HEK293 (cell line): ENCODE measurements around the gene KCNK7.
A peak's percentile ranks its signal among the peaks of the same experiment; 100 is the strongest.

Source experiments
- CTCF ChIA-PET: fragments of 350-600 bp; formaldehyde crosslinking; extraction: SDS; loops from one replicate; lab custom pipeline; 2021; ENCODE audit warnings: antibody characterized with exemption; lab: Yijun Ruan, JAX
- POLR2A ChIA-PET: fragments of 300-600 bp; formaldehyde crosslinking; extraction: SDS; loops from one replicate; lab custom pipeline; 2020; ENCODE audit warnings: antibody characterized with exemption, inconsistent platforms; lab: Yijun Ruan, JAX
- H3K27ac ChIP-seq: fragments of 200-500 bp; sonication (Bioruptor generic); 2 replicates; pipeline ENCODE4 v1.5.1; 2014; ENCODE audit warnings: low read depth, low read length, control low read depth, inconsistent platforms; ENCODE audit errors: extremely low read depth
- H3K36me3 ChIP-seq, 2 experiments: fragments of 200-500 bp in 1 of 2; sonication (Bioruptor generic) in 1 of 2; 1 replicate in 1 of 2; 2 replicates in 1 of 2; pipeline ENCODE4 v1.5.1; 2014 to 2017; ENCODE audit warnings: inconsistent platforms in 2 of 2, low read length in 2 of 2; ENCODE audit not compliant: control insufficient read depth in 2 of 2, insufficient read depth in 1 of 2
- H3K4me1 ChIP-seq: fragments of 200-500 bp; sonication (Bioruptor generic); 2 replicates; pipeline ENCODE4 v1.5.1; 2014; ENCODE audit warnings: mild to moderate bottlenecking, low read length, inconsistent platforms; ENCODE audit not compliant: control insufficient read depth, insufficient read depth
- H3K4me3 ChIP-seq: 2 replicates; pipeline ENCODE4 v1.5.1; 2011; ENCODE audit warnings: low read depth, mild to moderate bottlenecking, control low read depth, low read length, moderate library complexity
- H3K9me3 ChIP-seq: fragments of 200-500 bp; sonication (Bioruptor generic); 2 replicates; pipeline ENCODE4 v1.5.1; 2014; ENCODE audit warnings: low read depth, low read length, inconsistent platforms; ENCODE audit not compliant: control insufficient read depth, insufficient read depth
- ATF2 ChIP-seq: fragments of 450-650 bp; formaldehyde crosslinking; IDR thresholded peaks from 2 replicates; pipeline ENCODE4 v1.5.1; 2016; ENCODE audit warnings: missing biosample characterization, missing genetic modification characterization, low read depth
- GLIS2 ChIP-seq: fragments of 450-650 bp; formaldehyde crosslinking; IDR thresholded peaks from 2 replicates; pipeline ENCODE4 v1.5.1; 2016; ENCODE audit warnings: missing biosample characterization, missing genetic modification characterization
- INSM2 ChIP-seq: fragments of 450-650 bp; formaldehyde crosslinking; IDR thresholded peaks from 2 replicates; pipeline ENCODE4 v1.5.1; 2016; ENCODE audit warnings: missing biosample characterization, missing genetic modification characterization
- PATZ1 ChIP-seq: fragments of 450-650 bp; formaldehyde crosslinking; IDR thresholded peaks from 2 replicates; pipeline ENCODE4 v1.5.1; 2016; ENCODE audit warnings: missing biosample characterization, missing genetic modification characterization
- PRDM1 ChIP-seq: fragments of 450-650 bp; formaldehyde crosslinking; IDR thresholded peaks from 2 replicates; pipeline ENCODE4; 2016; ENCODE audit warnings: missing biosample characterization, missing genetic modification characterization
- RBAK ChIP-seq: fragments of 450-650 bp; formaldehyde crosslinking; IDR thresholded peaks from 2 replicates; pipeline ENCODE4 v1.5.1; 2016; ENCODE audit warnings: missing biosample characterization, missing genetic modification characterization
- SP2 ChIP-seq: fragments of 450-650 bp; formaldehyde crosslinking; IDR thresholded peaks from 2 replicates; pipeline ENCODE4 v1.5.1; 2016; ENCODE audit warnings: missing biosample characterization, missing genetic modification characterization
- ZBTB20 ChIP-seq: fragments of 450-650 bp; formaldehyde crosslinking; IDR thresholded peaks from 2 replicates; pipeline ENCODE4 v1.5.1; 2016; ENCODE audit warnings: missing biosample characterization, missing genetic modification characterization
- ZEB2 ChIP-seq: fragments of 450-650 bp; formaldehyde crosslinking; IDR thresholded peaks from 2 replicates; pipeline ENCODE4 v1.5.1; 2016; ENCODE audit warnings: missing biosample characterization, missing genetic modification characterization
- ZFP69B ChIP-seq: fragments of 450-650 bp; formaldehyde crosslinking; IDR thresholded peaks from 2 replicates; pipeline ENCODE4 v1.5.1; 2016; ENCODE audit warnings: missing biosample characterization, missing genetic modification characterization
- ZNF121 ChIP-seq: fragments of 450-650 bp; formaldehyde crosslinking; IDR thresholded peaks from 2 replicates; pipeline ENCODE4 v1.5.1; 2016; ENCODE audit warnings: missing biosample characterization, missing genetic modification characterization
- ZNF175 ChIP-seq: fragments of 450-650 bp; formaldehyde crosslinking; IDR thresholded peaks from 2 replicates; pipeline ENCODE4 v1.5.1; 2016; ENCODE audit warnings: missing biosample characterization, missing genetic modification characterization
- ZNF23 ChIP-seq: fragments of 450-650 bp; formaldehyde crosslinking; IDR thresholded peaks from 2 replicates; pipeline ENCODE4 v1.5.1; 2016; ENCODE audit warnings: missing biosample characterization, missing genetic modification characterization, borderline replicate concordance
- ZNF274 ChIP-seq, 2 experiments: fragments of 200-500 bp in 1 of 2; fragments of 450-650 bp in 1 of 2; sonication (Bioruptor generic) in 1 of 2; formaldehyde crosslinking in 1 of 2; IDR thresholded peaks; 2 replicates each; pipeline versions ENCODE4 v1.5.1 to v1.6.1; 2014 to 2016; ENCODE audit warnings: borderline replicate concordance in 1 of 2, inconsistent platforms in 1 of 2, low read length in 1 of 2, missing biosample characterization in 1 of 2, missing genetic modification characterization in 1 of 2
- ZNF292 ChIP-seq: fragments of 450-650 bp; formaldehyde crosslinking; IDR thresholded peaks from 2 replicates; pipeline ENCODE4 v1.5.1; 2016; ENCODE audit warnings: low read depth, missing biosample characterization, missing genetic modification characterization, borderline replicate concordance
- ZNF335 ChIP-seq: fragments of 450-650 bp; formaldehyde crosslinking; conservative IDR thresholded peaks from 2 replicates; pipeline ENCODE4 v1.5.1; 2016; ENCODE audit warnings: missing biosample characterization, missing genetic modification characterization
- ZNF354C ChIP-seq: fragments of 450-650 bp; formaldehyde crosslinking; IDR thresholded peaks from 2 replicates; pipeline ENCODE4 v1.5.1; 2016; ENCODE audit warnings: missing biosample characterization, missing genetic modification characterization, low read depth, borderline replicate concordance
- ZNF416 ChIP-seq: fragments of 450-650 bp; formaldehyde crosslinking; IDR thresholded peaks from 2 replicates; pipeline ENCODE4 v1.5.1; 2016; ENCODE audit warnings: missing biosample characterization, missing genetic modification characterization
- ZNF433 ChIP-seq: fragments of 450-650 bp; formaldehyde crosslinking; IDR thresholded peaks from 2 replicates; pipeline ENCODE4 v1.5.1; 2016; ENCODE audit warnings: missing biosample characterization, missing genetic modification characterization, low read depth
- ZNF48 ChIP-seq: fragments of 450-650 bp; formaldehyde crosslinking; IDR thresholded peaks from 2 replicates; pipeline ENCODE4 v1.5.1; 2016; ENCODE audit warnings: missing biosample characterization, missing genetic modification characterization
- ZNF558 ChIP-seq: fragments of 450-650 bp; formaldehyde crosslinking; IDR thresholded peaks from 2 replicates; pipeline ENCODE4 v1.5.1; 2016; ENCODE audit warnings: missing biosample characterization, missing genetic modification characterization
- ZNF600 ChIP-seq: fragments of 450-650 bp; formaldehyde crosslinking; IDR thresholded peaks from 2 replicates; pipeline ENCODE4 v1.5.1; 2016; ENCODE audit warnings: missing biosample characterization, missing genetic modification characterization
- ZNF610 ChIP-seq: fragments of 450-650 bp; formaldehyde crosslinking; IDR thresholded peaks from 2 replicates; pipeline ENCODE4 v1.5.1; 2016; ENCODE audit warnings: missing biosample characterization, missing genetic modification characterization, borderline replicate concordance
- ZNF677 ChIP-seq: fragments of 450-650 bp; IDR thresholded peaks from 2 replicates; pipeline ENCODE4 v1.5.0; 2018; ENCODE audit warnings: missing biosample characterization, mild to moderate bottlenecking, missing genetic modification characterization, moderate library complexity
- ZSCAN30 ChIP-seq: fragments of 450-650 bp; IDR thresholded peaks from 2 replicates; pipeline ENCODE4 v1.5.1; 2018; ENCODE audit warnings: missing biosample characterization, mild to moderate bottlenecking, missing genetic modification characterization, moderate library complexity

Gene KCNK7

GRCh38 chr11:65548395-65548794, 47.2 kb downstream of the KCNK7 start:
- ChIA-PET CTCF (interaction anchor here (0.7 to 1.9 kb wide), 3 partner anchors 25 to 219 kb away, joined by 3 to 7 read pairs (median 4); no protein-coding TSS in a partner anchor), POLR2A (interaction anchor here (1.2 to 3.0 kb wide), 3 partner anchors 8 to 33 kb away, joined by 3 to 9 read pairs (median 4); no protein-coding TSS in a partner anchor)
- Histone ChIP-seq H3K27ac (no peak overlapping the region), H3K4me3 (no peak overlapping the region), H3K4me1 (no peaks in the 10 kb centered on the region; the same call in 1 of the 2 replicates), H3K36me3 (peaks cover 5 to 78% of the 10 kb centered on the region in 2 experiments; a peak in 2 of 3 replicates), H3K9me3 (no peaks in the 10 kb centered on the region)
- TF ChIP-seq ZNF292 (tag by site-specific recombination) (no peak), ZSCAN30 (tag by site-specific recombination) (no peak), ZNF121 (tag by site-specific recombination) (no peak), ZNF610 (tag by site-specific recombination) (no peak), ZNF354C (tag by site-specific recombination) (no peak), INSM2 (no peak), ZNF433 (tag by site-specific recombination) (no peak), ZNF416 (tag by site-specific recombination) (no peak), ZBTB20 (tag by site-specific recombination) (no peak), ZNF335 (tag by site-specific recombination) (no peak), ZNF274 (IDR thresholded peaks at IDR 0.05; ENCODE audit: low read length) (no peak), ZNF274 (tag by site-specific recombination; IDR thresholded peaks at IDR 0.05; ENCODE audit: borderline replicate concordance) (no peak), ZNF23 (no peak), ZNF48 (no peak)

- Histone ChIP-seq H3K9me3 (no peaks in the 10 kb centered on the region), H3K4me3 (no peak overlapping the region), H3K36me3 (peaks cover 5 to 84% of the 10 kb centered on the region in 2 experiments; a peak in 2 of 3 replicates), H3K4me1 (no peaks in the 10 kb centered on the region; the same call in 1 of the 2 replicates), H3K27ac (no peak overlapping the region)
- TF ChIP-seq GLIS2, result no peak
- ChIA-PET CTCF (interaction anchor here (1.9 to 2.1 kb wide), 2 partner anchors 23 to 46 kb away, joined by 7 to 11 read pairs; partner anchors contain the start of gene ZNRD2), POLR2A (interaction anchor here (1.2 to 3.0 kb wide), 5 partner anchors 9 to 25 kb away, joined by 5 to 14 read pairs (median 9); partner anchors contain the start of genes FAM89B, LTBP3 and ZNRD2)
These were observed 48.0 kb downstream of the KCNK7 start for GRCh38 chr11:65547446-65548125.

GRCh38 chr11:65546217-65546958, 49.2 kb downstream of the KCNK7 start:
- POLR2A ChIA-PET, result interaction anchor here (0.7 to 3.0 kb wide), 8 partner anchors 10 to 55 kb away, joined by 4 to 14 read pairs (median 7); partner anchors contain the start of genes FAM89B, LTBP3, SCYL1 and ZNRD2
- peaks cover 5 to 81% of the 10 kb centered on the region in 2 experiments; a peak in 2 of 3 replicates for H3K36me3 ChIP-seq
- CTCF ChIA-PET, result interaction anchor here (2.1 kb wide), 1 partner anchor 25 kb away, joined by 11 read pairs; the partner anchor contains the start of gene ZNRD2
- peak overlapping the region; percentile 31 for H3K4me3 ChIP-seq
- H3K9me3 ChIP-seq, result no peaks in the 10 kb centered on the region
- H3K27ac ChIP-seq, result no peak overlapping the region
- H3K4me1 ChIP-seq, result no peaks in the 10 kb centered on the region; the same call in 1 of the 2 replicates
- TF ChIP-seq ZNF600 (tag by site-specific recombination) (no peak), ZNF558 (no peak), ATF2 (tag by site-specific recombination) (no peak), RBAK (no peak), ZNF677 (tag by site-specific recombination) (no peak), ZEB2 (tag by site-specific recombination) (no peak), SP2 (tag by site-specific recombination) (peak; percentile 61), ZNF175 (tag by site-specific recombination) (no peak), PATZ1 (tag by site-specific recombination) (0 out of 2 replicates have a peak, but pooled peaks have one; percentile 31), ZFP69B (tag by site-specific recombination) (no peak), PRDM1 (tag by site-specific recombination) (no peak)
